Activated CD4-positive, alpha-beta T cell treated with anti-CD3 and anti-CD28 coated beads, Interleukin-2, Interleukin-6, amounts not matched to agents 100 ng/mL and 50 ng/mL, durations not matched to agents 16 hours and 8 hours (primary cell): ENCODE measurements around the gene PLB1.
"Not testable (repeated sequence)": the region's sequence is repeated elsewhere in the genome, so short reads cannot be mapped to it uniquely, and the experiment has no call there.

Source experiments
- DNase-seq: peaks from one replicate; pipeline ENCODE4 v3.0.0-alpha.2; 2020

Gene PLB1

DNA sequence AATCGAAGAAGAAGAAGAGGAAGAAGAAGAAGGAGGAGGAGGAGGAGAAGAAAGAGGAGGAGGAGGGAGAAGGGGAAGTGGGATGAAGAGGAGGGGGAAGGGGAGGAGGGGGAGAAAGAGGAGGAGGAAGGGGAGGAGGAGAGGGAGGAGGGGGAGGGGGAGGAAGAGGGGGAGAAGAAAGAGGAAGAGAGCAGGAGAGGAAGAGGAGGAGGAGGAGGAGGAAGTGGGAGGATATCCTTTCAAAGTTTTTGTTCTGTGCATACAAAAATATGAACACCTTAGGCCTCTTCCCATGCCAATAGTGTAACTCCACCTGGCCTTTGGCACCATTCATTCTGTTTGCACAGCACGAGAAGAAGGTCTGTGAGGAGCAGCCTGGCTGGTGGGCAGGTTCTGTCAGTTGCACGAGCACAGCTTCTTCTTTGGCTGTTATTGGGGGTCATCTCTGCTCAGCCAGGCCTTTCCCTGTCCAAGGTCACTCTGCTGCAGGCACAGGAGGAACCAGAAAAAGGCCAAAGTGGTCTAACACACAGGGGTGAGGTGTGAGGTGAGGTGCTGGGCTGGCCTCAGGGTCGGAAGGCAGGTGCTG is 25.8 kb upstream of the PLB1 start:
- no peak for DNase-seq

DNA sequence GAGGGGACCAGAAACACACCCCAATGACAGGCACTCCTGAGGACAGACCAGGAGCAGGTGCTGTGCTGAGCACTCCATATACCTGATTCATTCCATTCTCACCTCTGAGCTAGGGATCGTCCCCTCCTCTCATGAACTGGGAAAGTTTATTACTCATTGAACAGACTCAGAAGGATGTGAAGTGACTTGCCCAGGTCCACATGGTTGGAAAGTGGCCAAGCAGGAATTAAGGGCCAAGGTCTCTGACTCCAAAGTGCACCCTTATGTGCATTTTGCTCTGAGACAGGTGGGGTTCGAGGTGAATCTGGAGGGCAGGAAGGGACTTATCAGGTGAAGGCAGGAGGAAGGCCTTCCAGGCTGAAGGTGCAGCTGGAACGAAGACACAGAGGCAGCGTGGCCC is 25.1 kb upstream of the PLB1 start:
- no peak for DNase-seq

DNA sequence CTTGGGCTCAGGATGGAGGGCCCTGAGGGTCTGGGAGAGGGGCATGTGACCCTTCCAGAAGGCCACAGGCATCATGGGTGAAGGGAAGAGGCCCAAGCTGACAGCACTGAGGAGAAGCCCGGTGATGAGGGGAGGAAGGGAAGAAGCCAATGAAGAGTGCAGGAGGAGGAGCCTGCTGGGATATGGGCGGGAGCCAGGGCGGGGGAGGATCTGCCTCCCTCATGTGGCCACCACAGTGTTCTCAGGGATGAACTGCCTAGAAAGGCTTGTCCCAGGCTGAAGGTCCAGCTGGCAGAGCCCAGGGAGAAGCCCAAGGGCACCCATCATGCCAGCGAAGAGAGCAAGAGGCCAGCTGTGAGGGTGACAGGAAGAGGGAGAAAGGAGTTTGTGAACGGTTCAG is 24.6 kb upstream of the PLB1 start:
- no peak for DNase-seq

DNA sequence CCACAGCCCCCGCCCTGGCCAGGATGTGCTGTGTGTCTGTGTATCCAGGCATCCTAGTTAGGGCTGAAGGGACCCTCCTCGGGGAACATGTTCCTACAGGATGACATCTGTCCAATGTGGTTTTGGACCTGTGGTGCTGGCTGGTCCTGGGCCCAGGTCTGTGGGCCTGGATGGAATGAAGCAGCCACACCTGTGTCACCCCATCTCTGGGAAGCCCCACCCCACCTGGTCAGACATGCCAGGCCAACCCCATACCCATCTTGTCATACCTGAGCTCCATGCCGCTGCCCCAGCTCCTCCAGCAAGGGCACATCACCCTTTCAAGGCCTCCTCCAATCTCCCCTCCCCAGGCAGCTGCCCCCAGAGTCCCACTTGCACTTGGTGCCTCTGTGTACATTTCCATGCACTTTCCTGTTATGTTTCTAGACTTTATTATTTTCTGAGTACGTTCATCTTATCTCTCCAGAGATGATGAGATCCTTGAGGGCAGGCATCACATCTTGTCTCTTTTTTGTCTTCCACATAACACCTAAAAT is 24.1 kb upstream of the PLB1 start:
- no peak for DNase-seq

DNA sequence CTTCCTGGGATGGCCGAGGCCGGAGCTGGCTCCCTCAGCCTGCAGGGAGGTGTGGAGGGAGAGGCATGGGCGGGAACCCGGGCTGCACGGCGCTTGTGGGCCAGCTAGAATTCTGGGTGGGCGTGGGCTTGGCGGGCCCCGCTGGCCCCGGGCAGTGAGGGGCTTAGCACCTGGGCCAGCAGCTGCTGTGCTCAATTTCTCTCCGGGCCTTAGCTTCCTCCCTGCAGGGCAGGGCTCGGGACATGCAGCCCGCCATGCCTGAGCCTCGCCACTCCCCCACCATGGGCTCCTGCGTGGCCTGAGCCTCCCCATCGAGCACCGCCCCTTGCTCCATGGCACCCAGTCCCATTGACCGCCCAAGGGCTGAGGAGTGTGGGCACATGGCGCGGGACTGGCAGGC is 23.2 kb upstream of the PLB1 start:
- DNase-seq = not testable (repeated sequence)

DNA sequence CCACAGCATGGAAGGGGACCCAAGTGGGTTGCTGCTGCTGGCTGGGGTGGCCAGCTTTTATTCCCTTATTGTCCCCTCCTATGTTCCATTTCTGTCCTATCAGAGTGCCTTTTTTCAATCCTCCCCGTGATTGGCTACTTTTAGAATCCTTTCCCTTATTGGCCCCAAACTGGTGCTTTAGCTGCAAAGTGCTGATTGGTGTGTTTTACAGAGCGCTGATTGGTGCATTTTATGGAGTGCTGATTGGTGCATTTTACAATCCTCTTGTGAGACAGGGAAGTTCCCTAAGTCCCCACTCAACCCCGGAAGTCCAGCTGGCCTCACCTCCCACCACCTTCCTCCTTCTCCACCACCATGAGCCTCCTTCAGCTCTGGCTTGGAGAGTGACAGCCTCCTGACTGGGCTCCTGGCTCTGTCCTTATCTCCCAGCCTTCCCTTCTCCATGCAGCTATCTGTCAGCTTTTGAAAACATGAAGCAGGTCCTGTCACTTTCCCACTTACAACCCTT is 20.7 kb upstream of the PLB1 start:
- no peak for DNase-seq

DNA sequence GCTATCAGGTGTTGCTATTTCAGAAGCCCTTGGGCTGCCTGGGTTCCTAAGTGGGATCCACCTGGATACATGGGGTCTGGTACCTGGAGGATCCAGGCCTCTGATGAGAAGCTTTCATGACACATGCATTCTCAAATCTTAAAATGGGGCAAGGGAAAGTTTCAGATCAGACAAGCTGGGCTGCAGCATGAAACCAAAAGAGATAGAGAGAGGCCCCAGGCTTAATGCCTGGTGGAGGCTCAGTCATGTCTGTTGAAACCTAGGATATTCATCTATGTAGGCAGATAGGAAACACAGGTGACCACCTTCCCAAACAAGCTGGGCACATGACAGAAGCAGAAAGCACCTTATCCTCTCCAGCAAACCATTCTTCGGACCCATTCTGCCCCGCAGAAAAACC is 18.8 kb upstream of the PLB1 start:
- DNase-seq = no peak

DNA sequence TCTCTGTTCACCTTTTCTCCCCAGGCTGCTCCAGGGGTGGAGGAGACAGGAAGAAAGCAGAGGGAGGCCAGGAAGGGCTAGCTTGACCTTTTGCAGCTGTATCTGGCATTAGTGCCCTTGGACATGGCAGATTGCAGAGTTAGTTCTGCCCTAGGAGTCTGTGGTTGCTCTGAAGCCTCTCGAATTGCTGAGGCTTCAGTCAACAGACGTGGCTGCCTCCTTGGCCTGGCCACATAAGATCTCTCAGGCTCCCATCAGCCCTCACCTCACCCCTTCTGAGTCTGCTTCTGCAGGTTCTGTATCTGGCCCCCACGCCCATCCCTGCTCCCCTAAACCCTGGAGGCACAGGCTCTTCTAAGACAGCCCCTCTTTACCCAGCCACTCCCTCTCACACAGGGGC is 18.2 kb upstream of the PLB1 start:
- DNase-seq = no peak

DNA sequence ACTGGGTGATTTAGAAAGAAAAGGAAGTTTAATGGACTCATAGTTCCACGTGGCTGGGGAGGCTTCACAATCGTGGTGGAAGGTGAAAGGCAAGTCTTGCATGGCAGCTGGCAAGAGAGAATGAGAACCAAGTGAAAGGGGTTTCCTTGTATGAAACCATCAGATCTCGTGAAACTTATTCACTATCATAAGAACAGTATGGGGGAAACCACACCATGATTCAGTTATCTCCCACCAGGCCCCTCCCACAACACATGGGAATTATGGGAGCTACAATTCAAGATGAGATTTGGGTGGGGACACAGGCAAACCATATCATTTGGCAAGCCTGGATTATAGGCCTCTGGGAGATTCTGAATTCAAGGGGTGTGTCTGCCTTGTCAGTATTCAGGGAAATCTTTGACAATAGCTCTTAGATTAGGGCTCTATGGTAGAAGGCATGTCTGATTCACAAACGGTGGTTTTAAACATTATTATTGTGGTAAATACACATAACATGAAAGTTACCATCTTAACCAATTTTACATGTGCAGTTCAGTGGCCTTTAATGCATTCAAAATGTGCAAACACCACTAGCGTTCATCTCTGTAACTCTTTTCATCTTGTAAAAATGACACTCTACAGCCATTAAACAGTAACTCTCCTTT is 15.3 kb upstream of the PLB1 start:
- no peak for DNase-seq

DNA sequence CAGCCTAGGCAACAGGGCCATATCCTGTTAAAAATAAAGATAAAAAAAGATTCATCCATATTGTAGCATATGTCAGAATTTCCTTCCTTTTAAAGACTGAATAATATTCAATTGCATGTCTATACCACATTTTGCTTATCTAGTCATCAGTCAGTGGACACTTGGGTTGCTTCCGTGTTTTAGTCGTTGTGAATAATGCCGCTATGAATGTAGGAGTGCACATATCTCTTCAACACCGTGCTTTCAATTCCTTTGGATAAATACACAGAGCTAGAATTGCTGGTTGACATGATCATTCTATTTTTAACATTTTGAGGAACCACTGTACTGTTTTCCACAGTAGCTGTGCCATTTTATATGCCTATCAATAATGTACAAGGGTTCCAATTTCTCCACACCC is 14.0 kb upstream of the PLB1 start:
- no peak for DNase-seq

DNA sequence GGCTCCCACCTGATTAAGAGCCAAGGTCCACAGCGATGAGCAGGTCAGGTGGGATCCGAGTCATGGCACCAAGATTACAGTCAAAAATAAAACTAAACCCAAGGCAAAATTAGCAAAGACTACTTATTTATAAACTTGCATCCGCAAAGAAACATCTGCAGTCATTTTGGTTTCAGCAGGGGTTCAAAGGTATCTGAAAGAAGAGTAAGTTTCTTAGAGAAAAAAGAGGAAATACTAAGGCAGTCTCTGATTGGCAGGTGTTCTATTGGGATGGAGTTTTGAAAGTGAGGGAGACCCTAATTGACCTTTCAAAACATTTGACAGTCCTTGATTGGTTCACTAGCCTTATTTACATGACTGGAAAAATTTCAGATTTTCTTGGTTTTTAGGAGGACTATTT is 11.0 kb upstream of the PLB1 start:
- DNase-seq = no peak

DNA sequence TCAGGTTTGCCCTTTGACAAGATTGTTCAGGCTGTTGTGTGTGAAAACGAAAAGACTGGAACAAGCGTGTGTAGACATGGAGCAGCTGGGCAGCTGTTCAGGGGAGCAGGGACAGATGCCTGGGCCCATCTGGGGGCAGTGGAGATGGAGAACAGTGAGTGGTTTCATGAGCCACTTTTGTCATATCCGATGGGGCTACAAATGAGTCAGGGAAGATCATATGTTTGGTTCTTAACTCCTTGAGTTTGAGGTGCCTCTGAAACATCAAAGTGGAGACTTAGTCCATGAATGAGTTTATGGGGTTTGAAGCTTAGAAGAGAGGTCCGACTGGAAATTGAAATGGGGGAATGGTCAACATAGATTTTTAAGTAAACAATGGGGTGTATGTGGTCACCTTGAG is 9.3 kb upstream of the PLB1 start:
- DNase-seq = no peak

DNA sequence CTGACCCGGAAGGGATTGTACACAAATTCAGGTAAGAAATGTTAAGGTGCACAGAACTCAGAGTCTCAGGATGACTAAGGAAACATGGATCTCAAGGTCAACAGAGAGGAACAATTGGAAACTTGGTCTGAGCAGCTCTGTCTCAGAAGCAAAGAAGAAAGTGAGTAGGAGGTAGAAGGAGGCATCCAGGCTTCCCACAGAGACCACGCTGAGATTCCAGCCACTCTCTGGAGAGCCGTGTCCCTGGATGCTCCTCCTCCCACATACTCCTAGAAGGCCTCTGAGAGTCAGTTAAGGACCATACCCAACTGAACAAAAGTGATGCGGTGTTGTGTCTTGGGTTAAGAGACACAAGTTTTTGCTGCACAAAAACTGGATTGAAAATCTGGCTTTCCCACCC is 8.6 kb upstream of the PLB1 start:
- DNase-seq = no peak

DNA sequence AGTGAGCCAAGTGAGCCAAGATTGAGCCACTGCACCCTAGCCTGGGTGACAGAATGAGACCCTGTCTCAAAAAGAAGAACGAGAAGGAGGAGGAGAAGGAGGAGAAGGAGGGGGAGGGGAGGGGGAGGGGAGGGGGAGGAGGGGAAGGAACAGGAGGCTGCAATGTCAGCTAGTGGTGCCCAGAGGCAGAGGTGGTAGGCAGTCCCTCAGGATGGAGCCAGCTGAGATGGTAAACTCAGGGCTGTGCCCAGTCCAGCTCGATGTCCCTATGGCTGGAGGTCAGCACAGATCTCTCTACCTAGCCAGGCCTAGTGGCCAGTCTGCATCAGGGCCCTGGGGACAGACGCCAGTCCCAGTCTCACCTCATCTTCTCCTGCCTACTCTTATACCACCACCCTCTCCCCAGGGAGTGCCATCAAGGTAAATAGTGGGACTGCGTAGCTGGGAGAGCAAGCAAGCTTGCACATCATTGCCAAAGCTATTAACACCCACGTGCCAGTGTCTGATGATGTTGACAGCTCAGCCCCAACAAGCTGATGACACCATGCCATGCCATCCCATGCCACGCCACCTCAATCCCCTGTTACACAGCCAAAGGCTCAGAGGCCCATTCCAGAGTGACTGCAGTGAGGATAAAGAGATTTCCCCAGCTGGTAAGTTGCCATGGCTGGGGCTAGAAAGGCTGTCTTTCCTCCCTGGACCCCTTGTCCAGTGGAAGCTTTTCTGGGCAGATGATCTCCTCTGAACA is 7.6 kb upstream of the PLB1 start:
- DNase-seq = no peak

DNA sequence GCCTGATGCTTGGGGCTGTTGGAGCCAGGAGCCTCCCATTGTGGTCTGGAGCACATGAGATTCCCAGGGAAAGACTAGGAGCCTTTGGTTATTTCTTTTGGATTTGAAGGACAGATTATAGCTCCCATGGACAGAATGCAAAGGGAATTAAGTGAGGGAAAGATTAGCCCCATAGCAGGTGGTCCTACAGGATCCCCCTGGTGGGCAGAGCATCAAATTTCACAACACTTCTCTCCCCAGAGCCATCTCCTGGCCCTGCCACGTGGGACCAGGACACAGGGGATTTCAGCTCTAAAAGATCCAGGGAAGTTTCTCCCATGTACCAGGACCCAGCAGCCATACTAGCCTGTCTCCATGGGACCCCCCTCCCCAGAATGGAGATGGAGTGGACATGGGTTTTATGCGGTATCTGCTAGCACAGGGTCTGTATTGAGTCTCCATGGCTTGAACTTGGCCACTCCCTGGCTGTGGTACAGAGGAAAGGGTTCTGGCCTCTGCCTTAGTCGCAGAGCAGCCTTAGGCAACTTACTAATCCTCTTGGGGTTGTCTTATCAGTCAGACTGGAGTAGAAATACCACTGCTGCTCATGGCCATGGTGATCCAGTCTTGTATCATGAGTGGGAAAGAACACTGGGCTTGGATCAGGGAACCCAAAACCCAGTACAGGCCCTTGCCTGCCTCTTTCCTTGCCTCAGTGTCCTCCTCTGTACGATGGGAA is 6.8 kb upstream of the PLB1 start:
- no peak for DNase-seq

DNA sequence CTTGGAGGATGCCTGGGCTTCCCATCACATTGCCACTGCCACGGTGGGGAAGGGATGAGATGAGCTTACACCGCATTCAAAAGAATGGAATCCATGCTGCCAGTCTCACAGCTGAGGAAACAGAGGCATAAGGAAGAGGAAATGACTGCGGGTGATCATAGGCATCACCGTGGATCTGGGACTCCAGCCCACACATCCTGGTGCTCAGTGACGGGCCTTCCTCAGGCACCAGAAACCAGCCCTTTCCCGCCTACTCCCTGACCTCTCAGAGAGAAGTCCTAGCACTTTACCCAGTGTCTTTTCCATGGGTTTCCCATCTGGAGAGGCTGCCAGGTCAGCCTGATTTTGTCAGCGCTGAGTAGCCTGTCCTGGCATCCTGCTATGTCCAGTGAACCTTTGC is 5.3 kb upstream of the PLB1 start:
- DNase-seq = no peak

DNA sequence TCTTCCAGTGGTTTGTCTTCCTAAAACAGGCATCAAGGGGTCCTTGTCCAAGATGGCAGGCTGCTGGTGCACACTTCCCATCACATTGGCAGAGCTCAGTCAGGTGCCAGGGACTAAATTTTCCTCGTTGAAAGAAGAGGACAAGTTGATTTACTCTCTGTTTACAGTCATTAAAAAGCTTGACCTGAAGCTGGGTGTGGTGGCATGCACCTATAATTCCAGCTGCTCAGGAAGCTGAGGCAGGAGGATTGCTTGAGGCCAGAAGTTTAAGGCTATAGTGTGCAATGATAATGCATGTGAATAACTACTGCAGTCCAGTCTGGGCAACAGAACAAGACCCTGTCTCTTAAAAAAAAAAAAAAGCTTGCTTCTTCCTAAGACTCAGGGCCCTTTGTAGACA is 3.6 kb upstream of the PLB1 start:
- no peak for DNase-seq

DNA sequence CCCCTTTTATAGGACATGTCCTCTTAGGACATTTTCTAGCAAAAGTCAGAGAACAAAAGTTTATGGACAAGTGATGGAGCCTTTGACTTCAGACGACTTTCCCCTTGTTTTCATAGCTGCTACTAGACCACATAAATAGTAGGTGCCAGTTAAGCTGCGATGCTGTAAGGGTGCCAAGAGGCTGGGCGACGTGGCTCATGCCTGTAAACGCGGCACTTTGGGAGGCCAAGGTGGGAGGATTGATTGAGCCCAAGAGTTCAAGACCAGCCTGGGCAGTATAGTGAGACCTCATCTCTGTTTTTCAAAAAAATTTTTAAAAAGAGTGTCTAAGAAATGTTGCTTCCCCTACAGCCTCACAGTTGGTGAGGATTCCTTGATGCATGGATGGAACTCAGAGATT is 2.2 kb upstream of the PLB1 start:
- DNase-seq = no peak

DNA sequence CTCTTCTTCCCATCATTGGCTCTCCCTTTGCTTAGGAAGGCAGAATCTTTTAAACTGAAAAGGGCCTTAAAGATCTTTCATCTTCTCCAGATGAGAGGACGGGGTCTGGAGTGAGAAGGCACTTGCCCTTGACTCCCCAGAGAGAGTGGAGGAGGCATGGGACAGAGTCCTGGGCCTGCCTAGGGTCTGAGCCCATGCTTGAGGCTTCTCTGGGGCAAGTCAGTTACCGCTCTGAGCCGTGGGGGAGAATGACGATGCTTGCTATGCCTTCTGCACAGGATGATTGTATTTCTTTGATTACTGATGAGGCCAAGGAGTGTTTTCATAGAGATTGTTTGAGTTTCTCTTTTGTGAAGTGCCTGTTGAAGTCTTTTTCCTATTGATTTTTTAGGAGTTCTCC is 921 bp downstream of the PLB1 start:
- no peak for DNase-seq

DNA sequence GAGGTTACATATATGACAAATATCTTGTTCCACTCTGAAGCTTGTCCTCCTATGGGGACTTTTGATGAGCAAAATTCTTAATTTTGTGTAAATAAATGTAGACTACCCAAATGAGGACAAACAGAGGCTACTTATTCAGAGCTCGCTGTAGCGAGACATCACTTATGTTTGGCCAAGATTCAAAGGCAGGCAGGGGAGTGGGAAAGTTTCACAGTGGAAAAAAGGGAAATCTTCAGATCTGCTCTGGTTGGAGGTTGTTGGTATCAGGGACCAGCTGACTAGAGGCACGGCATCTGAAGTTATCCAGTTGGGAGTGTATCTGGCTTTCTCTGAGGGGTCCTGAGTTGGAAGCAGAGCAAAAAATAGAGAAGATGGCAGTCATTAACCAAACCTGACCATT is 1.3 kb downstream of the PLB1 start:
- DNase-seq = no peak

DNA sequence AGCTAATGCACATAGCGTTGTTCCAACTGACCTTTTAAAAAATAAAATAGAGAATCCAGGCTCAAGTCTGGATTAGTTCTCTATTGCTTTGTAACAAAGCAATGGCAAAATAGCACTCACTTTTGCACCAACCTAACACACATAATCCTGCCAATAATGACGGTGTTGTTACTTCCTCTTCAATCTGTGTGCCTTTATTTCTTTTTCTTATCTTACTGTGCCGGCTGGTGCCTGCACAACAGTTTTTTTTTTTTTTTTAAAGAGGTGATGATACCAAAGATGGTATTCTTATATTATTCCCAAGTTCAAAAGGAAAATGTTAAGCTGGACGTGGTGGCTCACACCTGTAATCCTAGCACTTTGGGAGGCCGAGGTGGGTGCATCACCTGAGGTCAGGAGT is 3.4 kb downstream of the PLB1 start:
- DNase-seq = no peak

DNA sequence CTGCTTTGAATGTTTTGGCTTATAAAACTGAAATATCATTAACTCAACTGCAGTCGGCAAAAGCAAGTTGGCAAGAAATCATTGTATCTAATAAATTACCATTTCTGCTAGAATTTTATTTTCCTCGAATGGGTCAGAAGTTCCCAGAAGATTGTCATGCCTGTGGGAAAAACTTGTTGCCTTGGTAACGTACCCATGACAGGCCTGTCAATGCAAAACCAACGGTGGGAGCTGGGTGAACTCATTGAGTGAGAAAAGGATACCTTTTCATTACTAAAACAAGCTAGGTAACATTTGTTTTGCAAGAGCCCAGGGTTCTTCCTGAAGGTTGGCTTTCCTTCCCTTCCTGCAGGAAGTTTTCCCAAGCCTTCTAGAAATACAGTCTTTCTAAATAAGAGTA is 9.5 kb downstream of the PLB1 start:
- DNase-seq = no peak

DNA sequence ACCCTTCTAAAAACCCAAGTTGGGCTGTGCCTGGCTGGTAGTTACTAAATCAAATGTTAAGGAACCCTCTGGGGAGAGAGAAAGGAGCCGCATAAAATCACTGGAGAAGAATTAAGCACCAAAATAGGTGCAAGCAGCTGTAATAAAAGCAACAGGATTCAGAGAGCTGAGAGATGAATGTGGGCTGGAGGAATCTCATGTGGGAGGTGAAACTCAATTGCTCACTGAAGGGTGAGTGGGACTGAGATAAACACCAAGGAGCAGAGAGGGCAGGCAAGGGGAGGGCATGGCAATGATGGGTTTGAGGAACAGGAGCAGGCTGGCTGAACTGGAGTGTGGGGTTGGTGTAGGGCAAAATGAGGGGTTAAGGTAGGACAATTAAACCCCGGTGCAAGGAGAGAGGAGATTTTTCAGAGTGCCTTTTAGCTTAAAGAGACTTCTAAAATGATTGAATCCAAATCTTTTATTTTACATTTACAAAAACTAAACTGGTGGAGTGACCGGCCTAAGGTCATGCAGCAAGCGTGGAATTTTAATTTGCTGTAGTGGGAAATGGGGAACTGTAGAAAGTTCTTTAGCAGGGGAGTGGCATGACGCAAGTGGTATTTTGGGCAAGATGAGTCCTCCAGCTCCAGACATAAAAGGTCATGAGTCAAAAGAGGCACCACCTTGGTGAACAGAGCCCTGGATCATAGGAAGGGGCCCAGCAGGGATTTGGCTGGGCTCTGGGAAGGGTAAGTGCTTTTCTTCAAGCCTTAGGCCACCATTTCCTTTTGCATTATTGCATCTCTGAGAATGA is 10.5 kb downstream of the PLB1 start:
- no peak for DNase-seq
